Stimulated activated CD8-positive, alpha-beta memory T cell treated with anti-CD3 and anti-CD28 coated beads, Interleukin-4, amount 100 ng/mL, for 4 hours (primary cell): ENCODE results near the gene PARP12.
"Not testable (repeated sequence)": the region's sequence is repeated elsewhere in the genome, so short reads cannot be mapped to it uniquely, and the experiment has no call there.

ENCODE experiments used
- DNase-seq, 2 donors: peaks; one replicate each; pipeline ENCODE4 v3.0.0-alpha.2; 2020; ENCODE audit warnings: low read depth in 2 of 2, low spot score in 1 of 2

PARP12 gene

GRCh38 chr7:140062528-140063299, at the start of gene PARP12:
Gene PARP12 (minus strand): TSS chr7:140062951. CDS start chr7:140062847, 104 bp downstream.
- DNase-seq = peak; percentile 64 to 85

GRCh38 chr7:140108777-140109176, 46.0 kb upstream of the PARP12 start:
- not testable (repeated sequence) for DNase-seq

GRCh38 chr7:140096459-140096858, 33.7 kb upstream of the PARP12 start:
- no peak for DNase-seq

- DNase-seq = no peak
Measured at GRCh38 chr7:140093375-140093774, 30.6 kb upstream of the PARP12 start.

- DNase-seq = no peak
Measured at GRCh38 chr7:140085447-140085846, 22.7 kb upstream of the PARP12 start.

- DNase-seq = peak in 1 of 2 donors; percentile 23
Measured at GRCh38 chr7:140084972-140085371, 22.2 kb upstream of the PARP12 start.

- no peak for DNase-seq
Measured at GRCh38 chr7:140084142-140084655, 21.4 kb upstream of the PARP12 start.

- no peak for DNase-seq
Measured at GRCh38 chr7:140082770-140083169, 20.0 kb upstream of the PARP12 start.

GRCh38 chr7:140081774-140082425, 19.1 kb upstream of the PARP12 start:
- no peak for DNase-seq

- no peak for DNase-seq
Measured at GRCh38 chr7:140080919-140081318, 18.2 kb upstream of the PARP12 start.

- DNase-seq = no peak
Measured at GRCh38 chr7:140079121-140079536, 16.4 kb upstream of the PARP12 start.

GRCh38 chr7:140078392-140078791, 15.6 kb upstream of the PARP12 start:
- no peak for DNase-seq

- DNase-seq = no peak
Measured at GRCh38 chr7:140074780-140075179, 12.0 kb upstream of the PARP12 start.

- DNase-seq = no peak
Measured at GRCh38 chr7:140070546-140070945, 7.8 kb upstream of the PARP12 start.

GRCh38 chr7:140069298-140069949, 6.7 kb upstream of the PARP12 start:
- no peak for DNase-seq

- no peak for DNase-seq
Measured at GRCh38 chr7:140068033-140068432, 5.3 kb upstream of the PARP12 start.

GRCh38 chr7:140067052-140067451, 4.3 kb upstream of the PARP12 start:
- no peak for DNase-seq

- peak; percentile 28 to 43 for DNase-seq
Measured at GRCh38 chr7:140062118-140062527, 628 bp downstream of the PARP12 start.

- DNase-seq = no peak
Measured at GRCh38 chr7:140061607-140061930, 1.2 kb downstream of the PARP12 start.

GRCh38 chr7:140060788-140061606, 1.8 kb downstream of the PARP12 start:
- no peak for DNase-seq

GRCh38 chr7:140060243-140060630, 2.5 kb downstream of the PARP12 start:
- no peak for DNase-seq
